A549 (cell line): ENCODE data around the gene SLC9A1.

Experiments
- CTCF ChIP-seq: fragments of >200 bp; sonication (Bioruptor Twin); formaldehyde crosslinking; IDR thresholded peaks from 3 replicates; pipeline ENCODE4 v1.5.1; 2016
- ESRRA ChIP-seq: fragments of 150-350 bp; IDR thresholded peaks from 2 replicates; pipeline ENCODE4 v1.6.1; 2014; ENCODE audit warnings: mild to moderate bottlenecking, low read length, borderline replicate concordance
- JUNB ChIP-seq: fragments of >200 bp; sonication (Bioruptor Twin); formaldehyde crosslinking; IDR thresholded peaks from 2 replicates; pipeline ENCODE4 v1.6.1; 2016
- MAZ ChIP-seq: fragments of 150-350 bp; IDR thresholded peaks from 2 replicates; pipeline ENCODE4 v1.6.1; 2014; ENCODE audit warnings: antibody characterized with exemption, low read depth, low read length, borderline replicate concordance
- MYC ChIP-seq: IDR thresholded peaks from 2 replicates; pipeline ENCODE4 v1.6.1; 2012; ENCODE audit warnings: mild to moderate bottlenecking, inconsistent platforms, low read length, improper control_type of control experiment, borderline replicate concordance
- POLR2A ChIP-seq: IDR thresholded peaks from 2 replicates; pipeline ENCODE4 v1.6.1; 2012; ENCODE audit warnings: mild to moderate bottlenecking, low read length
- RFX5 ChIP-seq: fragments of 450-650 bp; IDR thresholded peaks from 2 replicates; pipeline ENCODE4 v1.7.1; 2014; ENCODE audit warnings: antibody characterized with exemption, mild to moderate bottlenecking, moderate library complexity
- RNF2 ChIP-seq: fragments of 200-600 bp; sonication (generic); IDR thresholded peaks from 2 replicates; pipeline ENCODE4 v1.6.1; 2016; ENCODE audit warnings: low read depth, mild to moderate bottlenecking, antibody characterized with exemption, moderate library complexity, borderline replicate concordance
- SMC3 ChIP-seq: fragments of >200 bp; sonication (Bioruptor Twin); formaldehyde crosslinking; IDR thresholded peaks from 3 replicates; pipeline ENCODE4 v1.6.1; 2018; ENCODE audit warnings: inconsistent platforms

GRCh38 chr1:27049607-27050006, 105.3 kb downstream of the SLC9A1 start:
- TF ChIP-seq RNF2 (no peak), CTCF (no peak), RFX5 (no peak), SMC3 (no peak), POLR2A (no peak), MAZ (no peak), JUNB (no peak), MYC (no peak), ESRRA (no peak)
